Gastrocnemius medialis (tissue), 4 donors: ENCODE results near the gene TAC4. TPM values are rescaled to one million over a fixed set of nuclear protein-coding genes. Genes with fewer than 3 reads are reported as not detected.

Experiments used
- ATAC-seq, 2 donors: fragments of 150-250 bp; one replicate each; pipeline ENCODE4 v1.9.1; 2016
- DNase-seq, 2 donors: peaks; one replicate each; pipeline ENCODE4 v3.0.0-alpha.2; 2019
- H3K27ac ChIP-seq, 4 donors: fragments of 200-600 bp; sonication (generic); 1 replicate in 1 of 4; 2 replicates in 3 of 4; pipeline ENCODE4 v1.5.1; 2016 to 2018; ENCODE audit warnings: mild to moderate bottlenecking in 2 of 4, moderate library complexity in 1 of 4
- H3K27me3 ChIP-seq, 3 donors: fragments of 200-600 bp; sonication (generic) in 2 of 3; 1 replicate in 1 of 3; 2 replicates in 2 of 3; pipeline versions ENCODE4 v1.5.1 to v1.6.0; 2016 to 2019; ENCODE audit warnings: mild to moderate bottlenecking in 1 of 3, moderate library complexity in 1 of 3
- H3K36me3 ChIP-seq, 2 donors: fragments of 200-600 bp; sonication (generic) in 1 of 2; one replicate each; pipeline ENCODE4 v1.5.1; 2017 to 2018
- H3K4me1 ChIP-seq, 2 donors: fragments of 200-600 bp; sonication (generic) in 1 of 2; one replicate each; pipeline ENCODE4 v1.5.1; 2016 to 2017; ENCODE audit warnings: mild to moderate bottlenecking in 2 of 2
- H3K4me3 ChIP-seq, 4 donors: fragments of 200-600 bp; sonication (generic) in 3 of 4; 1 replicate in 1 of 4; 2 replicates in 3 of 4; pipeline ENCODE4 v1.5.1; 2016 to 2019; ENCODE audit warnings: mild to moderate bottlenecking in 2 of 4
- H3K9me3 ChIP-seq, 3 donors: fragments of 200-600 bp; sonication (generic) in 2 of 3; 1 replicate in 1 of 3; 2 replicates in 2 of 3; pipeline ENCODE4 v1.5.1; 2016 to 2019
- POLR2A ChIP-seq, 2 donors: fragments of 450-650 bp; IDR thresholded peaks; one replicate each; pipeline ENCODE4 v1.6.1; 2017; ENCODE audit warnings: antibody characterized with exemption in 2 of 2, mild to moderate bottlenecking in 2 of 2, moderate library complexity in 2 of 2
- in situ Hi-C, 4 donors: fragments of 200-750 bp; cut with MboI; loops; one replicate each; pipeline versions ENCODE4 v1.15.0 to v1.8.0; 2017; ENCODE audit warnings: low sequenced_read_pairs in 4 of 4
- intact Hi-C: fragments of 100-400 bp; cut with DNase I; formaldehyde crosslinking; loops from one replicate; pipeline ENCODE4 v1.15.1; 2023; ENCODE audit warnings: low total_unique reads
- total RNA-seq, 4 donors: library from RNA; depleted of rRNA; stranded (reverse); fragments of >200 nt; gene quantifications; one replicate each; pipeline versions ENCODE4 v1.1.0 to v1.2.3, GENCODE V29; 2016
- TF ChIP-seq, protein P1 (sequence below), 5 experiments: fragments of 450-650 bp in 3 of 5; fragments of 200-600 bp in 2 of 5; sonication (generic) in 2 of 5; IDR thresholded peaks in 4 of 5; conservative IDR thresholded peaks in 1 of 5; 1 replicate in 4 of 5; 2 replicates in 1 of 5; pipeline ENCODE4 v1.5.1; 2016 to 2019; ENCODE audit warnings: antibody characterized with exemption in 5 of 5, mild to moderate bottlenecking in 3 of 5, moderate library complexity in 3 of 5

Gene TAC4
- total RNA-seq, 4 donors from 2014 or later: not detected

DNA sequence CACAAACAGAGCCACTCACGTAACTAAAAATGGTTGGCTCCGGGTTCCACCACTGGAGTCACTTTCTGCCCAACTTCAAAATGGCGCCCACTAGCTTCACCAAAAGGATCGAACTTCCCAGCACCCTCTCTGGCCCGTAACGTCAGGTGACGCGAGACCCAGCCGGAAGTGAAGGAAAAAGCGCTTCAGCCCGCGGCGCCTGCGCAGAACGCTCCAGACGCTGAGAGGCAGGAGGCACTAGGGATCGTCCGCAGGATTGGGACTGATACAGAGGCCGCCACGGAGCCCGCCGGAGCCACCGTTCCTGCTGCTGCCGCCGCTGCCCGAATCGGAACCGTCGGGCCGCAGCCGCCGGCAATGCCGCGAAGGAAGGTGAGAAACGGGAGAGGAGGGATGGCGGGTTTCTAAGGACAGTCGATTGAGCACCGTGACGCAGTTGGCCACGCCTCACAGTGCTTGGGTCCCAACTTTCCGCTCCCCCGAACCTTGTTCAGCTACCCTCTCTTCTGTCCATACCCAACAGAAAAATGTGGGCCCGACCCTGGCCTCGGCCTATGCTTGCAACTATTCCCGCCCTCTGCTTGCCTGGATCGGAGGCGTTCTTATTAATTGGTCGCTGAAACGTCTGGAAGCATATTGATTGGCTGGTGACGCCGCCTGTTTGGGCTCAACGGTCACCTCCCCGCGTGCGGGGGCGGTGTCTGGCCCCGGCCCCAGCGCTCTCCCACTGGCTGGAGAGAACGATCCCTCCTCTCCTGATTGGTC lies 59.2 kb downstream of the TAC4 start, which contains the start of gene KAT7:
TSS of gene KAT7 (plus strand) at position 204 of the 765 bp plus-strand sequence. CDS start at position 358, 154 bp downstream.
- H3K27me3 ChIP-seq: no peaks in the 10 kb centered on the region
- H3K36me3 ChIP-seq: peaks cover 0 to 25% of the 10 kb centered on the region in 2 donors
- TF ChIP-seq POLR2A (IDR thresholded peaks at IDR 0.05): peak; percentile 94 to 96
- TF ChIP-seq, protein P1, sequence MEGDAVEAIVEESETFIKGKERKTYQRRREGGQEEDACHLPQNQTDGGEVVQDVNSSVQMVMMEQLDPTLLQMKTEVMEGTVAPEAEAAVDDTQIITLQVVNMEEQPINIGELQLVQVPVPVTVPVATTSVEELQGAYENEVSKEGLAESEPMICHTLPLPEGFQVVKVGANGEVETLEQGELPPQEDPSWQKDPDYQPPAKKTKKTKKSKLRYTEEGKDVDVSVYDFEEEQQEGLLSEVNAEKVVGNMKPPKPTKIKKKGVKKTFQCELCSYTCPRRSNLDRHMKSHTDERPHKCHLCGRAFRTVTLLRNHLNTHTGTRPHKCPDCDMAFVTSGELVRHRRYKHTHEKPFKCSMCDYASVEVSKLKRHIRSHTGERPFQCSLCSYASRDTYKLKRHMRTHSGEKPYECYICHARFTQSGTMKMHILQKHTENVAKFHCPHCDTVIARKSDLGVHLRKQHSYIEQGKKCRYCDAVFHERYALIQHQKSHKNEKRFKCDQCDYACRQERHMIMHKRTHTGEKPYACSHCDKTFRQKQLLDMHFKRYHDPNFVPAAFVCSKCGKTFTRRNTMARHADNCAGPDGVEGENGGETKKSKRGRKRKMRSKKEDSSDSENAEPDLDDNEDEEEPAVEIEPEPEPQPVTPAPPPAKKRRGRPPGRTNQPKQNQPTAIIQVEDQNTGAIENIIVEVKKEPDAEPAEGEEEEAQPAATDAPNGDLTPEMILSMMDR (IDR thresholded peaks at IDR 0.05 in 4 of 5, conservative IDR thresholded peaks at IDR 0.05 in 1 of 5): no peak
- H3K4me3 ChIP-seq: peak within 1 kb of the TSS; percentile 87 to 98 (median 92)
- no peaks in the 10 kb centered on the region for H3K9me3 ChIP-seq
- in situ Hi-C loops: loop anchor here in 1 of 4 donors (5.0 to 25.0 kb wide), 3 partner anchors 81 to 924 kb away; partner anchors contain the start of genes ANKRD40, LUC7L3 and SLC35B1
- DNase-seq (peak; percentile 99 to 100), ATAC-seq (peak; percentile 94 to 96)
- H3K4me1 ChIP-seq: peaks cover 46 to 47% of the 10 kb centered on the region in 2 donors
- intact Hi-C loops: loop anchor here (1.0 to 5.0 kb wide), 4 partner anchors 80 to 929 kb away; partner anchors contain the start of gene LUC7L3
- H3K27ac ChIP-seq: peak within 1 kb of the TSS; percentile 97 to 100 (median 99)

Other genes with a start within 250 kb of the TAC4 start
- 10 to 100 TPM; 27.5 to 57.5 (median 53.5) TPM for gene SPOP, start 170.0 kb downstream of the TAC4 start, total RNA-seq
- gene SLC35B1, start 140.1 kb downstream of the TAC4 start, total RNA-seq: 10 to 100 TPM; 62.7 to 99.0 (median 84.5) TPM
- 1 to 10 TPM; 2.6 to 4.9 (median 3.3) TPM for gene FAM117A, start 83.9 kb downstream of the TAC4 start, total RNA-seq
- 10 to 100 TPM; 32.6 to 49.8 (median 45.2) TPM for gene KAT7, start 59.4 kb downstream of the TAC4 start, total RNA-seq
- not detected for gene DLX4, start 121.1 kb upstream of the TAC4 start, total RNA-seq
- not detected for gene DLX3, start 147.2 kb upstream of the TAC4 start, total RNA-seq
- gene ITGA3, start 208.0 kb upstream of the TAC4 start, total RNA-seq: 10 to 100 TPM in 3 of 4 donors, 1 to 10 TPM in 1; 5.1 to 25.9 (median 18.4) TPM
- gene PDK2, start 247.3 kb upstream of the TAC4 start, total RNA-seq: 100 to 1,000 TPM; 111 to 335 (median 124) TPM